NB4 (cell line): ENCODE results near the gene SNRNP70.

Source experiments
- MYC ChIP-seq: IDR thresholded peaks from 2 replicates; pipeline ENCODE4 v1.6.1; 2011; ENCODE audit warnings: low read depth, low read length
- POLR2A ChIP-seq: IDR thresholded peaks from 2 replicates; pipeline ENCODE4 v1.6.1; 2011; ENCODE audit warnings: mild to moderate bottlenecking; ENCODE audit not compliant: insufficient read length; ENCODE audit errors: extremely low read depth
- TF ChIP-seq, protein P1 (sequence below): IDR thresholded peaks from one replicate; pipeline ENCODE4 v1.5.1; 2012; ENCODE audit warnings: low read depth, low read length
- TF ChIP-seq, protein P2 (sequence below): IDR thresholded peaks from 2 replicates; pipeline ENCODE4 v1.6.1; 2011; ENCODE audit warnings: low read depth, low read length

DNA sequence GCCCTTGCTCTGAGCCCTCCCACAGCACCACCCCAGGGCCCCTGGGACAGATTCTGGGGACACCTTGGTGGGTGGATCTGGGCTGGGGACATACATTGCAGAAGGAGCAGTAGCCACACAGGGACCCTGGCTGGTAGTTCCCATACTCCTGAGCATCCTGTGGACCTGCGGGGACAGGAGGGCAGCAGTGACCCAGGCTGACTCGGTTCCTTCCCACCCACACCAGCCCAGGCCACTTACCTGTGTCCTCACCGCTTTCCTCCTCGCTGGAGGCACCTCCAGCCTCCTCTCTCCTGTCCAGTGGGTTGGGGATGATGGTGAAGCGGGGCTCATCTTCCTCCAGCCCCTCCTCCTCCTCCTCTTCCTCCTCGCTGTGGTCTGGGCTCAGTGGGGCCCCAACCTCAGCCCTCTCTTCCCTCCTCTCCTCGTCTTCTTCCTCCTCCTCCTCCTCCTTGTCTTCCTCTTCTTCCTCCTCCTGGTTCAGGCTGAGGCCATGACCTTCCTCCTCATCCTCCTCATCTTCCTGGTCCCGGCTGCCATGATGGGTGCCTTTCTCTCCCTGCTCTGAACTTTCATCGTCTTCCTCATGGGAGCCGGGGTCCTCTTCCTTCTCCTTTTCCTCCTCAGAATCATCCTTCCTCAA is 68.0 kb downstream of the SNRNP70 start:
- TF ChIP-seq, protein P1, sequence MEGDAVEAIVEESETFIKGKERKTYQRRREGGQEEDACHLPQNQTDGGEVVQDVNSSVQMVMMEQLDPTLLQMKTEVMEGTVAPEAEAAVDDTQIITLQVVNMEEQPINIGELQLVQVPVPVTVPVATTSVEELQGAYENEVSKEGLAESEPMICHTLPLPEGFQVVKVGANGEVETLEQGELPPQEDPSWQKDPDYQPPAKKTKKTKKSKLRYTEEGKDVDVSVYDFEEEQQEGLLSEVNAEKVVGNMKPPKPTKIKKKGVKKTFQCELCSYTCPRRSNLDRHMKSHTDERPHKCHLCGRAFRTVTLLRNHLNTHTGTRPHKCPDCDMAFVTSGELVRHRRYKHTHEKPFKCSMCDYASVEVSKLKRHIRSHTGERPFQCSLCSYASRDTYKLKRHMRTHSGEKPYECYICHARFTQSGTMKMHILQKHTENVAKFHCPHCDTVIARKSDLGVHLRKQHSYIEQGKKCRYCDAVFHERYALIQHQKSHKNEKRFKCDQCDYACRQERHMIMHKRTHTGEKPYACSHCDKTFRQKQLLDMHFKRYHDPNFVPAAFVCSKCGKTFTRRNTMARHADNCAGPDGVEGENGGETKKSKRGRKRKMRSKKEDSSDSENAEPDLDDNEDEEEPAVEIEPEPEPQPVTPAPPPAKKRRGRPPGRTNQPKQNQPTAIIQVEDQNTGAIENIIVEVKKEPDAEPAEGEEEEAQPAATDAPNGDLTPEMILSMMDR = no peak
- TF ChIP-seq POLR2A = no peak
- TF ChIP-seq, protein P2, sequence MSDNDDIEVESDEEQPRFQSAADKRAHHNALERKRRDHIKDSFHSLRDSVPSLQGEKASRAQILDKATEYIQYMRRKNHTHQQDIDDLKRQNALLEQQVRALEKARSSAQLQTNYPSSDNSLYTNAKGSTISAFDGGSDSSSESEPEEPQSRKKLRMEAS = no peak
- TF ChIP-seq MYC = no peak
